ENCODE data around the gene CCNY. TPM values are rescaled to one million over a fixed set of nuclear protein-coding genes. Genes with fewer than 3 reads are reported as not detected.

Gene CCNY
- total RNA-seq, 2 experiments from 2014 or later, result 37.0 to 55.8 TPM

DNA sequence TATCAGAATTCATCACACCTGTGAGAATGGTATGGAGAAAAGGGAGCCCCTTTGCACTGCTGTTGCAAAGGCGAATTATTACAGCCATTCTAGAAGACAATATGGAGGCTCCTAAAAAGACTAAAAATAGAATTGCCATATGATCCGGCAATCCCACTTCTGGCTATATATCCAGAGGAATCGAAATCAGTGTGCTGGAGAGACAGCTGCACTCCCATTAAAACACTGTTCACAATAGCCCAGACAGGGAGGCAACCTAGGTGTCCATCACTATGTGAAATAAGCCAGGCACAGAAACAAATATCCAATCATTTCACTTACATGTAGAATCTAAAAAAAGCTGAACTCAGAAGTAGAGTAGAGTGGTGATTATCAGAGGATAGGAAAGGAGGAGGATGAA, 242.8 kb downstream of the CCNY start:
- intact Hi-C loops (cut with micrococcal nuclease; ENCODE audit: unreplicated experiment), result no loop called here
- Histone ChIP-seq H3K4me1 (ENCODE audit: insufficient read depth, low read length, poor library complexity, severe bottlenecking) (no peaks in the 10 kb centered on the region), H3K4me2 (ENCODE audit: low read length) (no peak overlapping the region), H3K27ac (ENCODE audit: low read depth, low read length, poor library complexity, severe bottlenecking) (no peak overlapping the region), H3K79me2 (ENCODE audit: insufficient read depth, low read depth, low read length) (no peaks in the 10 kb centered on the region), H2AFZ (ENCODE audit: low read length) (no peak overlapping the region), H4K20me1 (ENCODE audit: insufficient read depth, low read length) (no peaks in the 10 kb centered on the region), H3K4me3 (ENCODE audit: low read depth, low read length, poor library complexity, severe bottlenecking) (no peak overlapping the region), H3K36me3 (ENCODE audit: insufficient read depth, low read length) (0 out of 2 replicates have a peak, but pooled peaks cover 3% of the 10 kb centered on the region), H3K9me2 (ENCODE audit: insufficient read depth, low read length) (no peaks in the 10 kb centered on the region), H3K9me3 (ENCODE audit: low read length) (no peaks in the 10 kb centered on the region)
- CTCF ChIA-PET (ENCODE audit: unreplicated experiment), result no interaction called here
- no peak for DNase-seq (ENCODE audit: low spot score)
- POLR2A ChIA-PET, result interaction anchor here (1.2 to 1.3 kb wide), 2 partner anchors 9 to 23 kb away, joined by 3 to 5 read pairs; no protein-coding TSS in a partner anchor
- TF ChIP-seq, protein P1, sequence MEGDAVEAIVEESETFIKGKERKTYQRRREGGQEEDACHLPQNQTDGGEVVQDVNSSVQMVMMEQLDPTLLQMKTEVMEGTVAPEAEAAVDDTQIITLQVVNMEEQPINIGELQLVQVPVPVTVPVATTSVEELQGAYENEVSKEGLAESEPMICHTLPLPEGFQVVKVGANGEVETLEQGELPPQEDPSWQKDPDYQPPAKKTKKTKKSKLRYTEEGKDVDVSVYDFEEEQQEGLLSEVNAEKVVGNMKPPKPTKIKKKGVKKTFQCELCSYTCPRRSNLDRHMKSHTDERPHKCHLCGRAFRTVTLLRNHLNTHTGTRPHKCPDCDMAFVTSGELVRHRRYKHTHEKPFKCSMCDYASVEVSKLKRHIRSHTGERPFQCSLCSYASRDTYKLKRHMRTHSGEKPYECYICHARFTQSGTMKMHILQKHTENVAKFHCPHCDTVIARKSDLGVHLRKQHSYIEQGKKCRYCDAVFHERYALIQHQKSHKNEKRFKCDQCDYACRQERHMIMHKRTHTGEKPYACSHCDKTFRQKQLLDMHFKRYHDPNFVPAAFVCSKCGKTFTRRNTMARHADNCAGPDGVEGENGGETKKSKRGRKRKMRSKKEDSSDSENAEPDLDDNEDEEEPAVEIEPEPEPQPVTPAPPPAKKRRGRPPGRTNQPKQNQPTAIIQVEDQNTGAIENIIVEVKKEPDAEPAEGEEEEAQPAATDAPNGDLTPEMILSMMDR (conservative IDR thresholded peaks at IDR 0.05; ENCODE audit: low read length), result no peak
- no peak for TF ChIP-seq EZH2phosphoT487 (IDR thresholded peaks at IDR 0.05; ENCODE audit: borderline replicate concordance, low read depth, low read length)
- no TSS peak for BruUV-seq (replicated peaks)

DNA sequence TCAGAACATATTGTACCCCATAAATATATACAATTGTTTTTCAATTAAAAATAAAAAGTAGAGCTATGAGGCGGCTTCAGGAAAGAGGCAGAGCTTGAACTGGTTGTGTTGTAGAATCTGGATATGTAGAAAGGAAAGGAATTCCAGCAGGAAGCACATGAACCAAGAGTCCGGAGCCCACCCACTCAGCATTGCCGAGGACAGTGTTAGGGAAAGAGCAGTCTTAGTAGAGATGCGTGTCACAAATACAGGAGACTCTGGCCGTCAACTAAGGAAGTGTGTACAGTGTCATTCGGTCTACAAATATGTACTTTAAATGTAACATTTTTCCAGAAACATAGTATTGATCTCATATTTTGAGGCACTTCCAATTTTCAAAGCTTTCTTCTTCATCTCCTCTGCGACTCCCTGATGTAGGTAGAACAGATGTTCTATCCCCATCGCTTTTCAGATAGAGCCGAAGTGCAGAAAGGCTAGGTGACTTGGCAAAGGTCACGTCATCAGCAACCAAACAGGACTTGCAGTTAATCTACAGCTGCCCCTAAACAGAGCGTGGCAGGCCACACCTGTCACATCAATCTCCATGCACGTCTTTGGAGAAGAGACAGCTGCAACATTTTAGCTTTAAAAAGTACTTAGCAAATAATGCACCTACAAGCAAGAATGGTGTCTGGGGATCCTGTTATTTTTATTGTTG, 243.6 kb downstream of the CCNY start:
- Histone ChIP-seq H3K79me2 (ENCODE audit: insufficient read depth, low read depth, low read length) (no peaks in the 10 kb centered on the region), H3K36me3 (ENCODE audit: insufficient read depth, low read length) (0 out of 2 replicates have a peak, but pooled peaks cover 2% of the 10 kb centered on the region), H2AFZ (ENCODE audit: low read length) (no peak overlapping the region), H3K9me3 (ENCODE audit: low read length) (no peaks in the 10 kb centered on the region), H3K4me2 (ENCODE audit: low read length) (no peak overlapping the region), H3K4me3 (ENCODE audit: low read depth, low read length, poor library complexity, severe bottlenecking) (no peak overlapping the region), H4K20me1 (ENCODE audit: insufficient read depth, low read length) (no peaks in the 10 kb centered on the region), H3K4me1 (ENCODE audit: insufficient read depth, low read length, poor library complexity, severe bottlenecking) (no peaks in the 10 kb centered on the region), H3K9me2 (ENCODE audit: insufficient read depth, low read length) (no peaks in the 10 kb centered on the region), H3K27ac (ENCODE audit: low read depth, low read length, poor library complexity, severe bottlenecking) (no peak overlapping the region)
- no peak for DNase-seq (ENCODE audit: low spot score)
- POLR2A ChIA-PET, result interaction anchor here (1.2 kb wide), 1 partner anchor 9 kb away, joined by 5 read pairs; no protein-coding TSS in a partner anchor
- intact Hi-C loops (cut with micrococcal nuclease; ENCODE audit: unreplicated experiment), result no loop called here
- CTCF ChIA-PET (ENCODE audit: unreplicated experiment), result no interaction called here
- no peak for TF ChIP-seq EZH2phosphoT487 (IDR thresholded peaks at IDR 0.05; ENCODE audit: borderline replicate concordance, low read depth, low read length)
- TF ChIP-seq, protein P1 (conservative IDR thresholded peaks at IDR 0.05; ENCODE audit: low read length), result no peak
- BruUV-seq (replicated peaks), result no TSS peak

DNA sequence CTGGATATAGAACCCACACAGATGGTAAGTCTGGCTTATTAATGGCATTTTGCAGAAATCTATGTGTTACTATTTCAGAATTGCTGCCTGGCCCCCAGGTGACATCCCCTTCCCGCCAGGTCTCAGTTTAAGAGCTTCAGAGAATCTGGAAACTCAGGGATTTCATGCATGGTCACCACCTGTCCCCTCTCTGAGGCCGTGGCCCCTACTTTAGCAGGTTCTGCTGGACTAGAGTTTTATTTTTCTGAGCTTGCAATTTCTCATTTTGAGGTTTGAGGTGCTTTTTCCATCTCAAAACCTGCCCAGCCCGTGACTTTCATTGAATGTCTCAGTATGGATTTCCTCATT, 244.1 kb downstream of the CCNY start:
- no peak for DNase-seq (ENCODE audit: low spot score)
- no peak for TF ChIP-seq EZH2phosphoT487 (IDR thresholded peaks at IDR 0.05; ENCODE audit: borderline replicate concordance, low read depth, low read length)
- TF ChIP-seq, protein P1 (conservative IDR thresholded peaks at IDR 0.05; ENCODE audit: low read length), result no peak
- POLR2A ChIA-PET, result no interaction called here

More for the DNA sequence above, 244.1 kb downstream of the CCNY start:
- Histone ChIP-seq H3K79me2 (ENCODE audit: insufficient read depth, low read depth, low read length) (no peaks in the 10 kb centered on the region), H3K4me1 (ENCODE audit: insufficient read depth, low read length, poor library complexity, severe bottlenecking) (no peaks in the 10 kb centered on the region), H3K4me2 (ENCODE audit: low read length) (no peak overlapping the region), H3K9me2 (ENCODE audit: insufficient read depth, low read length) (no peaks in the 10 kb centered on the region), H3K9me3 (ENCODE audit: low read length) (no peaks in the 10 kb centered on the region), H3K4me3 (ENCODE audit: low read depth, low read length, poor library complexity, severe bottlenecking) (no peak overlapping the region), H3K36me3 (ENCODE audit: insufficient read depth, low read length) (no peaks in the 10 kb centered on the region), H3K27ac (ENCODE audit: low read depth, low read length, poor library complexity, severe bottlenecking) (no peak overlapping the region), H4K20me1 (ENCODE audit: insufficient read depth, low read length) (no peaks in the 10 kb centered on the region), H2AFZ (ENCODE audit: low read length) (no peak overlapping the region)
- intact Hi-C loops (cut with micrococcal nuclease; ENCODE audit: unreplicated experiment), result no loop called here
- no TSS peak for BruUV-seq (replicated peaks)
- CTCF ChIA-PET (ENCODE audit: unreplicated experiment), result no interaction called here

Data from OCI-LY7 (cell line).